GM23338 (cell line): ENCODE data around the gene LYPD5. TPM values are rescaled to one million over a fixed set of nuclear protein-coding genes. Genes with fewer than 3 reads are reported as not detected.

Source experiments
- ATAC-seq: fragments of 200-7000 bp; cut with Tn5 transposase; 3 replicates; pipeline ENCODE4 v1.9.1; 2020
- DNase-seq: peaks from one replicate; pipeline ENCODE4 v3.0.0-alpha.2; 2015; ENCODE audit warnings: low spot score
- H2AFZ ChIP-seq: fragments of 200-600 bp; sonication (generic); 2 replicates; pipeline ENCODE4 v1.8.0; 2016; ENCODE audit warnings: antibody characterized with exemption, mild to moderate bottlenecking, moderate library complexity
- H3F3A ChIP-seq: fragments of 200-600 bp; sonication (generic); replicated peaks from 2 replicates; pipeline ENCODE4 v1.8.0; 2017; ENCODE audit warnings: antibody characterized with exemption, mixed run types, low read depth
- H3K27ac ChIP-seq: fragments of 200-600 bp; sonication (generic); 2 replicates; pipeline ENCODE4 v1.6.1; 2016; ENCODE audit warnings: low read depth
- H3K27me3 ChIP-seq: fragments of 200-600 bp; sonication (generic); 2 replicates; pipeline ENCODE4 v1.8.0; 2016; ENCODE audit warnings: mild to moderate bottlenecking, mixed run types, moderate library complexity; ENCODE audit not compliant: insufficient read depth
- H3K36me3 ChIP-seq: fragments of 200-600 bp; sonication (generic); 2 replicates; pipeline ENCODE4 v1.8.0; 2016; ENCODE audit warnings: mild to moderate bottlenecking; ENCODE audit not compliant: insufficient read depth
- H3K4me1 ChIP-seq: fragments of 200-600 bp; sonication (generic); 2 replicates; pipeline ENCODE4 v1.8.0; 2016; ENCODE audit warnings: mild to moderate bottlenecking, moderate library complexity; ENCODE audit not compliant: insufficient read depth
- H3K4me2 ChIP-seq: fragments of 200-600 bp; sonication (generic); 2 replicates; pipeline ENCODE4 v1.7.1; 2017; ENCODE audit warnings: mixed run types
- H3K4me3 ChIP-seq: fragments of 200-600 bp; sonication (generic); 2 replicates; pipeline ENCODE4 v1.6.1; 2016; ENCODE audit warnings: mixed run types
- H3K79me2 ChIP-seq: fragments of 200-600 bp; sonication (generic); replicated peaks from 2 replicates; pipeline ENCODE4 v1.8.0; 2017; ENCODE audit warnings: mild to moderate bottlenecking; ENCODE audit not compliant: insufficient read depth
- H3K9me2 ChIP-seq: fragments of 200-600 bp; sonication (generic); 2 replicates; pipeline ENCODE4 v1.8.0; 2017; ENCODE audit not compliant: insufficient read depth
- H4K20me1 ChIP-seq: fragments of 200-600 bp; sonication (generic); replicated peaks from 2 replicates; pipeline ENCODE4 v1.8.0; 2017; ENCODE audit warnings: mild to moderate bottlenecking; ENCODE audit not compliant: insufficient read depth
- H3K27ac Mint-ChIP-seq: 2 replicates; pipeline ENCODE4 v1.8.0; 2020; ENCODE audit warnings: inconsistent platforms, mild to moderate bottlenecking, moderate library complexity, mixed read lengths
- H3K27me3 Mint-ChIP-seq: 3 replicates; pipeline ENCODE4 v1.8.0; 2022; ENCODE audit warnings: low read depth, mild to moderate bottlenecking, moderate library complexity, mixed read lengths, inconsistent platforms; ENCODE audit not compliant: insufficient read depth, poor library complexity
- H3K36me3 Mint-ChIP-seq: 3 replicates; pipeline ENCODE4 v1.8.0; 2021; ENCODE audit warnings: low read depth, mild to moderate bottlenecking, inconsistent platforms, moderate library complexity, mixed read lengths
- H3K4me1 Mint-ChIP-seq: 3 replicates; pipeline ENCODE4 v1.8.0; 2020; ENCODE audit warnings: mild to moderate bottlenecking, inconsistent platforms, mixed read lengths
- H3K4me3 Mint-ChIP-seq: 3 replicates; pipeline ENCODE4 v1.8.0; 2021; ENCODE audit warnings: moderate library complexity, mild to moderate bottlenecking, inconsistent platforms, mixed read lengths
- H3K9me3 Mint-ChIP-seq: 3 replicates; pipeline ENCODE4 v1.8.0; 2020; ENCODE audit warnings: moderate library complexity, mild to moderate bottlenecking, inconsistent platforms, mixed read lengths
- CREB1 ChIP-seq: fragments of 250-450 bp; sonication (Bioruptor Pico); IDR thresholded peaks from 2 replicates; pipeline ENCODE4 v1.5.0; 2020; ENCODE audit warnings: low read depth, mild to moderate bottlenecking, moderate library complexity
- EZH2 ChIP-seq: fragments of 200-600 bp; sonication (generic); IDR thresholded peaks from one replicate; pipeline ENCODE4 v1.8.0; 2017; ENCODE audit warnings: antibody characterized with exemption, mild to moderate bottlenecking, low read depth; ENCODE audit not compliant: unreplicated experiment
- JUNB ChIP-seq: IDR thresholded peaks from one replicate; pipeline ENCODE4 v1.6.1; 2016; ENCODE audit warnings: antibody characterized with exemption; ENCODE audit not compliant: unreplicated experiment
- NANOG ChIP-seq: IDR thresholded peaks from 2 replicates; pipeline ENCODE4 v1.6.1; 2016; ENCODE audit warnings: antibody characterized with exemption, borderline replicate concordance
- POLR2AphosphoS5 ChIP-seq: IDR thresholded peaks from 2 replicates; pipeline ENCODE4 v1.6.1; 2016; ENCODE audit warnings: antibody characterized with exemption, low read depth
- REST ChIP-seq: IDR thresholded peaks from one replicate; pipeline ENCODE4 v1.6.1; 2018; ENCODE audit warnings: antibody characterized with exemption; ENCODE audit not compliant: unreplicated experiment
- ZNF331 ChIP-seq: fragments of 250-450 bp; sonication (Bioruptor Pico); IDR thresholded peaks from 2 replicates; pipeline ENCODE4 v1.5.0; 2020; ENCODE audit warnings: low read depth, mild to moderate bottlenecking, moderate library complexity
- polyA plus RNA-seq: library from polyadenylated mRNA; unstranded; fragments of >200 nt; fragmentation: Nextera tagmentation; extraction: Ambion mirVana; gene quantifications from 2 replicates; pipeline ENCODE4 v1.2.1, GENCODE V29; 2016
- total RNA-seq: library from RNA; depleted of rRNA; stranded (reverse); fragments of >200 nt; shearing (Covaris generic); gene quantifications from 2 replicates; pipeline ENCODE4 v1.2.3, GENCODE V29; 2014
- TF ChIP-seq, protein P1 (sequence below): fragments of 250-450 bp; sonication (Bioruptor Pico); IDR thresholded peaks from 2 replicates; pipeline ENCODE4 v1.5.0; 2020; ENCODE audit warnings: mild to moderate bottlenecking, moderate library complexity

The LYPD5 gene
- total and polyA plus RNA-seq, 2 experiments from 2014 or later, result 1.1 to 1.5 TPM

- Histone ChIP-seq H3K4me1 (peaks cover 30% of the 10 kb centered on the region), H3K27ac (no peak overlapping the region), H3K79me2 (no peaks in the 10 kb centered on the region), H3K36me3 (no peaks in the 10 kb centered on the region), H3K4me2 (peak overlapping the region; percentile 93), H3K27me3 (peaks cover 44% of the 10 kb centered on the region), H4K20me1 (no peaks in the 10 kb centered on the region), H3K9me2 (no peaks in the 10 kb centered on the region), H3F3A (no peaks in the 10 kb centered on the region), H3K4me3 (peak overlapping the region; percentile 82), H2AFZ (peak overlapping the region; percentile 99)
- no peaks in the 10 kb centered on the region for H3K36me3 Mint-ChIP-seq
- ATAC-seq, result peak; percentile 66
- no peaks in the 10 kb centered on the region; the same call in 2 of the 3 replicates for H3K9me3 Mint-ChIP-seq
- peak overlapping the region; percentile 72 for H3K4me3 Mint-ChIP-seq
- H3K27ac Mint-ChIP-seq, result no peak overlapping the region
- peaks cover 52% of the 10 kb centered on the region for H3K27me3 Mint-ChIP-seq
- H3K4me1 Mint-ChIP-seq, result peaks cover 35% of the 10 kb centered on the region
- TF ChIP-seq CREB1 (CRISPR knock-in tag) (no peak), JUNB (no peak), REST (no peak), POLR2AphosphoS5 (no peak), ZNF331 (CRISPR knock-in tag) (no peak), NANOG (no peak), EZH2 (peak; percentile 19)
- TF ChIP-seq, protein P1, sequence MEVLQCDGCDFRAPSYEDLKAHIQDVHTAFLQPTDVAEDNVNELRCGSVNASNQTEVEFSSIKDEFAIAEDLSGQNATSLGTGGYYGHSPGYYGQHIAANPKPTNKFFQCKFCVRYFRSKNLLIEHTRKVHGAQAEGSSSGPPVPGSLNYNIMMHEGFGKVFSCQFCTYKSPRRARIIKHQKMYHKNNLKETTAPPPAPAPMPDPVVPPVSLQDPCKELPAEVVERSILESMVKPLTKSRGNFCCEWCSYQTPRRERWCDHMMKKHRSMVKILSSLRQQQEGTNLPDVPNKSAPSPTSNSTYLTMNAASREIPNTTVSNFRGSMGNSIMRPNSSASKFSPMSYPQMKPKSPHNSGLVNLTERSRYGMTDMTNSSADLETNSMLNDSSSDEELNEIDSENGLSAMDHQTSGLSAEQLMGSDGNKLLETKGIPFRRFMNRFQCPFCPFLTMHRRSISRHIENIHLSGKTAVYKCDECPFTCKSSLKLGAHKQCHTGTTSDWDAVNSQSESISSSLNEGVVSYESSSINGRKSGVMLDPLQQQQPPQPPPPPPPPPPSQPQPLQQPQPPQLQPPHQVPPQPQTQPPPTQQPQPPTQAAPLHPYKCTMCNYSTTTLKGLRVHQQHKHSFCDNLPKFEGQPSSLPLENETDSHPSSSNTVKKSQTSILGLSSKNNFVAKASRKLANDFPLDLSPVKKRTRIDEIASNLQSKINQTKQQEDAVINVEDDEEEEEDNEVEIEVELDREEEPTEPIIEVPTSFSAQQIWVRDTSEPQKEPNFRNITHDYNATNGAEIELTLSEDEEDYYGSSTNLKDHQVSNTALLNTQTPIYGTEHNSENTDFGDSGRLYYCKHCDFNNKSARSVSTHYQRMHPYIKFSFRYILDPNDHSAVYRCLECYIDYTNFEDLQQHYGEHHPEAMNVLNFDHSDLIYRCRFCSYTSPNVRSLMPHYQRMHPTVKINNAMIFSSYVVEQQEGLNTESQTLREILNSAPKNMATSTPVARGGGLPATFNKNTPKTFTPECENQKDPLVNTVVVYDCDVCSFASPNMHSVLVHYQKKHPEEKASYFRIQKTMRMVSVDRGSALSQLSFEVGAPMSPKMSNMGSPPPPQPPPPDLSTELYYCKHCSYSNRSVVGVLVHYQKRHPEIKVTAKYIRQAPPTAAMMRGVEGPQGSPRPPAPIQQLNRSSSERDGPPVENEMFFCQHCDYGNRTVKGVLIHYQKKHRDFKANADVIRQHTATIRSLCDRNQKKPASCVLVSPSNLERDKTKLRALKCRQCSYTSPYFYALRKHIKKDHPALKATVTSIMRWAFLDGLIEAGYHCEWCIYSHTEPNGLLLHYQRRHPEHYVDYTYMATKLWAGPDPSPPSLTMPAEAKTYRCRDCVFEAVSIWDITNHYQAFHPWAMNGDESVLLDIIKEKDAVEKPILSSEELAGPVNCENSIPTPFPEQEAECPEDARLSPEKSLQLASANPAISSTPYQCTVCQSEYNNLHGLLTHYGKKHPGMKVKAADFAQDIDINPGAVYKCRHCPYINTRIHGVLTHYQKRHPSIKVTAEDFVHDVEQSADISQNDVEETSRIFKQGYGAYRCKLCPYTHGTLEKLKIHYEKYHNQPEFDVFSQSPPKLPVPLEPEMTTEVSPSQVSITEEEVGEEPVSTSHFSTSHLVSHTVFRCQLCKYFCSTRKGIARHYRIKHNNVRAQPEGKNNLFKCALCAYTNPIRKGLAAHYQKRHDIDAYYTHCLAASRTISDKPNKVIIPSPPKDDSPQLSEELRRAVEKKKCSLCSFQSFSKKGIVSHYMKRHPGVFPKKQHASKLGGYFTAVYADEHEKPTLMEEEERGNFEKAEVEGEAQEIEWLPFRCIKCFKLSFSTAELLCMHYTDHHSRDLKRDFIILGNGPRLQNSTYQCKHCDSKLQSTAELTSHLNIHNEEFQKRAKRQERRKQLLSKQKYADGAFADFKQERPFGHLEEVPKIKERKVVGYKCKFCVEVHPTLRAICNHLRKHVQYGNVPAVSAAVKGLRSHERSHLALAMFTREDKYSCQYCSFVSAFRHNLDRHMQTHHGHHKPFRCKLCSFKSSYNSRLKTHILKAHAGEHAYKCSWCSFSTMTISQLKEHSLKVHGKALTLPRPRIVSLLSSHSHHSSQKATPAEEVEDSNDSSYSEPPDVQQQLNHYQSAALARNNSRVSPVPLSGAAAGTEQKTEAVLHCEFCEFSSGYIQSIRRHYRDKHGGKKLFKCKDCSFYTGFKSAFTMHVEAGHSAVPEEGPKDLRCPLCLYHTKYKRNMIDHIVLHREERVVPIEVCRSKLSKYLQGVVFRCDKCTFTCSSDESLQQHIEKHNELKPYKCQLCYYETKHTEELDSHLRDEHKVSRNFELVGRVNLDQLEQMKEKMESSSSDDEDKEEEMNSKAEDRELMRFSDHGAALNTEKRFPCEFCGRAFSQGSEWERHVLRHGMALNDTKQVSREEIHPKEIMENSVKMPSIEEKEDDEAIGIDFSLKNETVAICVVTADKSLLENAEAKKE, result no peak
- peak; percentile 63 for DNase-seq
Measured at GRCh38 chr19:43773725-43774102, 28.5 kb downstream of the LYPD5 start.
